HCT116 (cell line): Measurements from ENCODE around the gene RIPOR3. TPM values are rescaled to one million over a fixed set of nuclear protein-coding genes. Genes with fewer than 3 reads are reported as not detected.

Experiments
- ATAC-seq: fragments of 200-7000 bp; cut with Tn5 transposase; 2 replicates; pipeline ENCODE4 v1.9.1; 2020; ENCODE audit warnings: mild to moderate bottlenecking, moderate library complexity
- BruUV-seq: library from RNA; stranded (reverse); fragments of 400-500 nt; replicated peaks from 2 replicates; lab custom pipeline; 2021; lab: Mats Ljungman, UMichigan
- CTCF ChIA-PET: fragments of 300-600 bp; sonication (Branson Sonifier 250); formaldehyde crosslinking; loops from one replicate; lab custom pipeline; 2021; ENCODE audit warnings: antibody characterized with exemption; lab: Charles Lee
- POLR2A ChIA-PET: fragments of 300-600, 350-600 bp; sonication (Branson Sonifier 250); formaldehyde crosslinking; loops from one replicate; lab custom pipeline; 2021; ENCODE audit warnings: antibody characterized with exemption; lab: Charles Lee
- RAD21 ChIA-PET, 2 experiments: fragments of 300-600 bp; sonication (Branson Sonifier 250); formaldehyde crosslinking; loops; one replicate each; lab custom pipeline; 2023; ENCODE audit warnings: low total read pairs in 2 of 2; ENCODE audit not compliant: uncharacterized antibody in 2 of 2, unreplicated experiment in 2 of 2, low non-redundant PET in 1 of 2; lab: Charles Lee
- DNase-seq: peaks from one replicate; pipeline ENCODE4 v3.0.0-alpha.2; 2010; ENCODE audit warnings: low read depth, low spot score
- H2AFZ ChIP-seq: fragments of 200-600 bp; shearing (Covaris generic), sonication (generic); 2 replicates; pipeline ENCODE4 v1.6.1; 2017; ENCODE audit warnings: low read depth, mixed run types, mixed read lengths, antibody characterized with exemption, low read length; ENCODE audit not compliant: poor library complexity, severe bottlenecking
- H3K27ac ChIP-seq: 2 replicates; pipeline ENCODE4 v1.5.1; 2012; ENCODE audit warnings: low read depth, low read length
- H3K27me3 ChIP-seq: fragments of 200-600 bp; sonication (generic); 2 replicates; pipeline ENCODE4 v1.6.1; 2016; ENCODE audit warnings: mixed run types, low read length, mixed read lengths; ENCODE audit not compliant: insufficient read depth
- H3K36me3 ChIP-seq, 2 experiments: fragments of 200-500 bp in 1 of 2; fragments of 200-600 bp in 1 of 2; sonication (Bioruptor generic) in 1 of 2; sonication (generic) in 1 of 2; 2 replicates each; pipeline versions ENCODE4 v1.5.1 to v1.6.1; 2014 to 2016; ENCODE audit warnings: low read length in 2 of 2, inconsistent platforms in 1 of 2, mixed read lengths in 1 of 2, mixed run types in 1 of 2; ENCODE audit not compliant: insufficient read depth in 2 of 2, control insufficient read depth in 1 of 2
- H3K4me1 ChIP-seq, 2 experiments: fragments of 200-600 bp in 1 of 2; sonication (generic) in 1 of 2; 2 replicates each; pipeline versions ENCODE4 v1.5.1 to v1.6.1; 2012 to 2017; ENCODE audit warnings: low read length in 2 of 2, inconsistent platforms in 1 of 2, mild to moderate bottlenecking in 1 of 2, mixed read lengths in 1 of 2, mixed run types in 1 of 2, moderate library complexity in 1 of 2; ENCODE audit not compliant: insufficient read depth in 2 of 2, control insufficient read depth in 1 of 2
- H3K4me2 ChIP-seq: fragments of 200-600 bp; sonication (generic); 2 replicates; pipeline ENCODE4 v1.6.1; 2017; ENCODE audit warnings: mixed run types, low read length, mixed read lengths
- H3K4me3 ChIP-seq, 2 experiments: fragments of 200-600 bp in 1 of 2; sonication (generic) in 1 of 2; replicated peaks in 1 of 2; 2 replicates each; pipeline ENCODE4 v1.5.1; 2011 to 2016; ENCODE audit warnings: low read length in 2 of 2, control low read depth in 1 of 2, low read depth in 1 of 2, mild to moderate bottlenecking in 1 of 2, mixed read lengths in 1 of 2, mixed run types in 1 of 2
- H3K79me2 ChIP-seq: fragments of 200-600 bp; sonication (generic); 2 replicates; pipeline ENCODE4 v1.6.1; 2017; ENCODE audit warnings: mild to moderate bottlenecking, mixed run types, low read length, moderate library complexity, mixed read lengths; ENCODE audit not compliant: insufficient read depth
- H3K9ac ChIP-seq: fragments of 200-600 bp; sonication (generic); 2 replicates; pipeline ENCODE4 v1.6.1; 2016; ENCODE audit warnings: low read length, mixed read lengths
- H3K9me2 ChIP-seq: fragments of 200-600 bp; sonication (generic), shearing (Covaris generic); 2 replicates; pipeline ENCODE4 v1.6.1; 2017; ENCODE audit warnings: mixed run types, mild to moderate bottlenecking, moderate library complexity; ENCODE audit not compliant: insufficient read depth
- H3K9me3 ChIP-seq, 2 experiments: fragments of 200-500 bp in 1 of 2; fragments of 200-600 bp in 1 of 2; sonication (Bioruptor generic) in 1 of 2; sonication (generic) in 1 of 2; 2 replicates each; pipeline ENCODE4 v1.6.1; 2014 to 2017; ENCODE audit warnings: low read length in 2 of 2, mixed read lengths in 2 of 2, inconsistent platforms in 1 of 2, low read depth in 1 of 2, mild to moderate bottlenecking in 1 of 2, mixed run types in 1 of 2, moderate library complexity in 1 of 2; ENCODE audit not compliant: control insufficient read depth in 1 of 2, insufficient read depth in 1 of 2
- H4K20me1 ChIP-seq: fragments of 200-600 bp; sonication (generic), shearing (Covaris generic); 2 replicates; pipeline ENCODE4 v1.6.1; 2017; ENCODE audit warnings: mixed run types, mild to moderate bottlenecking, moderate library complexity; ENCODE audit not compliant: insufficient read depth
- CEBPB ChIP-seq: IDR thresholded peaks from 2 replicates; pipeline ENCODE4 v1.6.1; 2012; ENCODE audit warnings: low read depth
- EGR1 ChIP-seq: IDR thresholded peaks from 2 replicates; pipeline ENCODE4 v1.6.1; 2012; ENCODE audit warnings: low read depth
- ELF1 ChIP-seq: IDR thresholded peaks from 2 replicates; pipeline ENCODE4 v1.6.1; 2012; ENCODE audit warnings: low read depth, borderline replicate concordance
- POLR2AphosphoS5 ChIP-seq: IDR thresholded peaks from 2 replicates; pipeline ENCODE4 v1.6.1; 2011; ENCODE audit warnings: mild to moderate bottlenecking, low read depth, low read length, moderate library complexity
- YY1 ChIP-seq: IDR thresholded peaks from 2 replicates; pipeline ENCODE4 v1.6.1; 2011; ENCODE audit warnings: low read length, low read depth, moderate library complexity, mild to moderate bottlenecking; ENCODE audit not compliant: insufficient replicate concordance; ENCODE audit errors: extremely low read depth
- intact Hi-C: fragments of 100-400 bp; cut with micrococcal nuclease; formaldehyde crosslinking; loops from 2 replicates; pipeline ENCODE4 v1.10.0; 2022
- total RNA-seq: library from RNA; stranded (reverse); gene quantifications from one replicate; pipeline ENCODE4 v1.2.1, GENCODE V29; 2021; ENCODE audit not compliant: unreplicated experiment
- TF ChIP-seq, protein P1 (sequence below): IDR thresholded peaks from 2 replicates; pipeline ENCODE4 v1.6.1; 2011; ENCODE audit warnings: mild to moderate bottlenecking, low read length, moderate library complexity; ENCODE audit not compliant: insufficient replicate concordance; ENCODE audit errors: extremely low read depth

Gene RIPOR3
- total RNA-seq, 1 experiment from 2014 or later = 0.22 TPM

DNA sequence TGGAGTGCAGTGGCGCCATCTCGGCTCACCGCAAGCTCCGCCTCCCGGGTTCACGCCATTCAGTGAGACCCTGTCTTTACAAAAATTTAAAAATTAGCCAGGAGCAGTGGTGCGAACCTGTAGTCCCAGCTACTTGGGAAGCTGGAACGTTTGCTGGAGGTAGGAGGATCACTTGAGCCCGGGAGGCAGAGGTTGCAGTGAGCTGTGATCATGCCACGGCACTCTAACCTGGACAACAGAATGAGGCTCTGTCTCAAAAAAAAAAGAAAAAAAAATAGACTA, 34.3 kb upstream of the RIPOR3 start (continued):
- no peak for TF ChIP-seq POLR2AphosphoS5
- TF ChIP-seq YY1 = no peak

GRCh38 chr20:50724851-50725723, 33.7 kb upstream of the RIPOR3 start:
- peak overlapping the region; percentile 96 for H3K27ac ChIP-seq
- ChIA-PET RAD21 (interaction anchor here in 1 of 2 experiments (0.6 to 1.4 kb wide), 4 partner anchors 19 to 62 kb away, joined by 3 to 5 read pairs (median 4); no protein-coding TSS in a partner anchor), POLR2A (interaction anchor here (0.8 to 1.3 kb wide), 12 partner anchors 9 to 106 kb away, joined by 3 to 6 read pairs (median 3); no protein-coding TSS in a partner anchor), CTCF (interaction anchor here (0.9 to 2.1 kb wide), 6 partner anchors 11 to 99 kb away, joined by 3 to 9 read pairs (median 4); no protein-coding TSS in a partner anchor)
- H3K27me3 ChIP-seq = no peaks in the 10 kb centered on the region
- H2AFZ ChIP-seq = peak overlapping the region; percentile 51
- TF ChIP-seq ELF1 (no peak), EGR1 (no peak), CEBPB (no peak), POLR2AphosphoS5 (peak; percentile 69)
- TF ChIP-seq, protein P1, sequence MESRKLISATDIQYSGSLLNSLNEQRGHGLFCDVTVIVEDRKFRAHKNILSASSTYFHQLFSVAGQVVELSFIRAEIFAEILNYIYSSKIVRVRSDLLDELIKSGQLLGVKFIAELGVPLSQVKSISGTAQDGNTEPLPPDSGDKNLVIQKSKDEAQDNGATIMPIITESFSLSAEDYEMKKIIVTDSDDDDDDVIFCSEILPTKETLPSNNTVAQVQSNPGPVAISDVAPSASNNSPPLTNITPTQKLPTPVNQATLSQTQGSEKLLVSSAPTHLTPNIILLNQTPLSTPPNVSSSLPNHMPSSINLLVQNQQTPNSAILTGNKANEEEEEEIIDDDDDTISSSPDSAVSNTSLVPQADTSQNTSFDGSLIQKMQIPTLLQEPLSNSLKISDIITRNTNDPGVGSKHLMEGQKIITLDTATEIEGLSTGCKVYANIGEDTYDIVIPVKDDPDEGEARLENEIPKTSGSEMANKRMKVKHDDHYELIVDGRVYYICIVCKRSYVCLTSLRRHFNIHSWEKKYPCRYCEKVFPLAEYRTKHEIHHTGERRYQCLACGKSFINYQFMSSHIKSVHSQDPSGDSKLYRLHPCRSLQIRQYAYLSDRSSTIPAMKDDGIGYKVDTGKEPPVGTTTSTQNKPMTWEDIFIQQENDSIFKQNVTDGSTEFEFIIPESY = peak; percentile 46
- H3K4me3 ChIP-seq = peak overlapping the region; percentile 10 to 49; a peak in 3 of 4 replicates
- H3K36me3 ChIP-seq = no peaks in the 10 kb centered on the region
- intact Hi-C loops = no loop called here
- peak overlapping the region; percentile 68 for H3K9ac ChIP-seq
- H3K9me3 ChIP-seq = no peaks in the 10 kb centered on the region
- TSS peak; percentile 71 for BruUV-seq
- peak overlapping the region; percentile 87 for H3K4me2 ChIP-seq
- no peaks in the 10 kb centered on the region for H3K79me2 ChIP-seq
- H3K4me1 ChIP-seq = peaks cover 65 to 91% of the 10 kb centered on the region in 2 experiments
- no peaks in the 10 kb centered on the region for H4K20me1 ChIP-seq
- H3K9me2 ChIP-seq = no peaks in the 10 kb centered on the region
- ATAC-seq = peak; percentile 80
- DNase-seq = peak; percentile 91
